Measurements from ENCODE around the gene KLF9. TPM values are rescaled to one million over a fixed set of nuclear protein-coding genes. Genes with fewer than 3 reads are reported as not detected.

KLF9 gene
- polyA plus RNA-seq, 1 donor (not counting 4 experiments of a cell fraction or from before 2014, with no cell fraction given) = 4.5 TPM

DNA sequence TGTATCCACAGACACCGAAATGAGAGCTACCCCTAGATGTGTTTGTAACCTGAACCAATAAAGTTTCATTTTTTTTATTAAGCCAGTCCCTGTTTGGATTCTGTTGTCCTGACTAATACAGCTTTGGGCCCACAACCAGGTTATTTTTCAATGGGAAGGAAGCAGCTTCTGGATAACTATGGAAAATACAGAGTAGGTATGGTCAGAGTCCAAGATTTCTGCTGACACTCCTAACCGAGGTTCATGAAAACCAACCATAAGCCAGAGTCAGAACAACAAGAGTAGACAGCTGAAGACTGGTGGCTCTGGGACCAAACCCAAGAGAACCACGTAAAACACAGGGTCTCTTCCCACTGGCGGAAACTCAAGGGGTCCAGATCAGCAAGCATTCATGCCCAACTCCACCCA, 10.8 kb downstream of the KLF9 start:
- Histone ChIP-seq H4K20me1 (ENCODE audit: control insufficient read depth, extremely low read depth, insufficient read depth, low read length) (no peaks in the 10 kb centered on the region), H3K27me3 (ENCODE audit: control insufficient read depth, extremely low read depth, insufficient read depth, low read length) (no peaks in the 10 kb centered on the region), H3K9ac (ENCODE audit: control insufficient read depth, extremely low read depth, insufficient read depth, low read length) (no peak overlapping the region), H3K36me3 (ENCODE audit: control insufficient read depth in 2 of 2, extremely low read depth in 1 of 2, insufficient read depth in 2 of 2, low read length in 2 of 2) (no peaks in the 10 kb centered on the region), H3K9me3 (ENCODE audit: control insufficient read depth, low read depth, low read length) (no peaks in the 10 kb centered on the region), H2AFZ (ENCODE audit: control insufficient read depth, low read length) (no peak overlapping the region), H3K79me2 (ENCODE audit: control insufficient read depth, insufficient read depth, low read length) (no peaks in the 10 kb centered on the region), H3K9me1 (ENCODE audit: control insufficient read depth, extremely low read depth, insufficient read depth, low read length) (no peaks in the 10 kb centered on the region), H3K27ac (ENCODE audit: control insufficient read depth, insufficient read depth, low read length) (no peak overlapping the region), H3K4me2 (ENCODE audit: control insufficient read depth, extremely low read depth, insufficient read depth, low read depth, low read length) (no peak overlapping the region), H3K4me3 (ENCODE audit: control insufficient read depth in 2 of 3, extremely low read depth in 1 of 3, insufficient read depth in 2 of 3, low read depth in 1 of 3, low read length in 3 of 3) (no peak overlapping the region), H3K4me1 (ENCODE audit: control insufficient read depth, extremely low read depth, insufficient read depth, low read length) (no peaks in the 10 kb centered on the region)
- dilution Hi-C loops (cut with MboI; ENCODE audit: extremely low pct_ligation_motif_present, low sequenced_read_pairs) = no loop called here
- no peak for FAIRE-seq
- TF ChIP-seq EZH2 (IDR thresholded peaks at IDR 0.05; ENCODE audit: low read length) = no peak
- TF ChIP-seq, protein P1, sequence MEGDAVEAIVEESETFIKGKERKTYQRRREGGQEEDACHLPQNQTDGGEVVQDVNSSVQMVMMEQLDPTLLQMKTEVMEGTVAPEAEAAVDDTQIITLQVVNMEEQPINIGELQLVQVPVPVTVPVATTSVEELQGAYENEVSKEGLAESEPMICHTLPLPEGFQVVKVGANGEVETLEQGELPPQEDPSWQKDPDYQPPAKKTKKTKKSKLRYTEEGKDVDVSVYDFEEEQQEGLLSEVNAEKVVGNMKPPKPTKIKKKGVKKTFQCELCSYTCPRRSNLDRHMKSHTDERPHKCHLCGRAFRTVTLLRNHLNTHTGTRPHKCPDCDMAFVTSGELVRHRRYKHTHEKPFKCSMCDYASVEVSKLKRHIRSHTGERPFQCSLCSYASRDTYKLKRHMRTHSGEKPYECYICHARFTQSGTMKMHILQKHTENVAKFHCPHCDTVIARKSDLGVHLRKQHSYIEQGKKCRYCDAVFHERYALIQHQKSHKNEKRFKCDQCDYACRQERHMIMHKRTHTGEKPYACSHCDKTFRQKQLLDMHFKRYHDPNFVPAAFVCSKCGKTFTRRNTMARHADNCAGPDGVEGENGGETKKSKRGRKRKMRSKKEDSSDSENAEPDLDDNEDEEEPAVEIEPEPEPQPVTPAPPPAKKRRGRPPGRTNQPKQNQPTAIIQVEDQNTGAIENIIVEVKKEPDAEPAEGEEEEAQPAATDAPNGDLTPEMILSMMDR (optimal IDR thresholded peaks at IDR 0.05 in 1 of 3, IDR thresholded peaks at IDR 0.05 in 1 of 3, conservative IDR thresholded peaks at IDR 0.05 in 1 of 3; ENCODE audit: extremely low read depth in 1 of 3, insufficient read depth in 2 of 3, low read length in 3 of 3) = no peak
- DNase-seq (ENCODE audit: low read depth, low spot score) = no peak

DNA sequence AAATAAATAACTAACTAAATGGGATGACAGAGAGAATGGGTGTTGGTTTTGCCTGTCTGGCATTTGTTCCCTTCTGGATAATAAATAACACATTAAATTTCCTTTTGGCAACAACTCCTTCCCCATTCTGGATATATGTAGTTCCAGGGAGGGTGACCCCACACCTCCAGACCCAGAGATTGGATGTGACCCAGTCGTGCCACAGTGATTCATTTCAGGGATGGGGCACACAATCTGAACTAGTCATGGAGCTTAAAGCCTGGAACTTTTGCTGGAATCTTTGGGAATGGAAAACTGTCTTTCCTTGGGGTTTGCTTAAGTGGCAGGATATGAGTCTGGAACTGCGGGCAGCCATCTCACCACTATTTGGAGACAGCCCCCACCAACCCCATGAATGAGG, 11.3 kb downstream of the KLF9 start:
- no peaks in the 10 kb centered on the region for H3K27me3 ChIP-seq (ENCODE audit: control insufficient read depth, extremely low read depth, insufficient read depth, low read length)
- no peaks in the 10 kb centered on the region for H3K9me3 ChIP-seq (ENCODE audit: control insufficient read depth, low read depth, low read length)
- no peaks in the 10 kb centered on the region for H3K36me3 ChIP-seq (ENCODE audit: control insufficient read depth in 2 of 2, extremely low read depth in 1 of 2, insufficient read depth in 2 of 2, low read length in 2 of 2)
- dilution Hi-C loops (cut with MboI; ENCODE audit: extremely low pct_ligation_motif_present, low sequenced_read_pairs) = no loop called here
- H2AFZ ChIP-seq (ENCODE audit: control insufficient read depth, low read length) = no peak overlapping the region
- no peak for DNase-seq (ENCODE audit: low read depth, low spot score)
- no peak overlapping the region for H3K9ac ChIP-seq (ENCODE audit: control insufficient read depth, extremely low read depth, insufficient read depth, low read length)
- TF ChIP-seq, protein P1 (optimal IDR thresholded peaks at IDR 0.05 in 1 of 3, IDR thresholded peaks at IDR 0.05 in 1 of 3, conservative IDR thresholded peaks at IDR 0.05 in 1 of 3; ENCODE audit: extremely low read depth in 1 of 3, insufficient read depth in 2 of 3, low read length in 3 of 3) = no peak
- no peak for TF ChIP-seq EZH2 (IDR thresholded peaks at IDR 0.05; ENCODE audit: low read length)
- H3K4me2 ChIP-seq (ENCODE audit: control insufficient read depth, extremely low read depth, insufficient read depth, low read depth, low read length) = no peak overlapping the region
- no peak overlapping the region for H3K27ac ChIP-seq (ENCODE audit: control insufficient read depth, insufficient read depth, low read length)
- no peaks in the 10 kb centered on the region for H3K9me1 ChIP-seq (ENCODE audit: control insufficient read depth, extremely low read depth, insufficient read depth, low read length)
- H4K20me1 ChIP-seq (ENCODE audit: control insufficient read depth, extremely low read depth, insufficient read depth, low read length) = no peaks in the 10 kb centered on the region
- H3K79me2 ChIP-seq (ENCODE audit: control insufficient read depth, insufficient read depth, low read length) = no peaks in the 10 kb centered on the region
- no peaks in the 10 kb centered on the region for H3K4me1 ChIP-seq (ENCODE audit: control insufficient read depth, extremely low read depth, insufficient read depth, low read length)
- no peak overlapping the region for H3K4me3 ChIP-seq (ENCODE audit: control insufficient read depth in 2 of 3, extremely low read depth in 1 of 3, insufficient read depth in 2 of 3, low read depth in 1 of 3, low read length in 3 of 3)
- FAIRE-seq = no peak

Data from keratinocyte (primary cell).